Prostate gland (tissue), 2 donors: ENCODE data around the gene AP1M1. TPM values are rescaled to one million over a fixed set of nuclear protein-coding genes. Genes with fewer than 3 reads are reported as not detected.
A peak's percentile ranks its signal among the peaks of the same experiment; 100 is the strongest.

ENCODE experiments used
- DNase-seq: peaks from one replicate; pipeline ENCODE4 v3.0.0-alpha.2; 2019; ENCODE audit warnings: low spot score
- H3K27ac ChIP-seq, 2 donors: fragments of 200-600 bp; sonication (generic); 2 replicates each; pipeline ENCODE4 v1.5.1; 2017 to 2019
- H3K27me3 ChIP-seq: fragments of 200-600 bp; sonication (generic); replicated peaks from 2 replicates; pipeline ENCODE4 v1.5.1; 2019; ENCODE audit not compliant: insufficient read depth
- H3K36me3 ChIP-seq, 2 donors: fragments of 200-600 bp; sonication (generic); 1 replicate in 1 of 2; 2 replicates in 1 of 2; pipeline versions ENCODE4 v1.5.1 to v1.8.1; 2017 to 2019
- H3K4me1 ChIP-seq: fragments of 200-600 bp; sonication (generic); replicated peaks from 2 replicates; pipeline ENCODE4 v1.5.1; 2019
- H3K4me3 ChIP-seq, 2 donors: fragments of 200-600 bp; sonication (generic); 2 replicates each; pipeline ENCODE4 v1.5.1; 2017 to 2019
- H3K9me3 ChIP-seq: fragments of 200-600 bp; sonication (generic); 2 replicates; pipeline ENCODE4 v1.5.1; 2017
- CTCF ChIP-seq, 4 experiments: fragments of 200-600 bp in 2 of 4; fragments of 450-650 bp in 2 of 4; sonication (generic) in 2 of 4; IDR thresholded peaks; 1 replicate in 3 of 4; 2 replicates in 1 of 4; pipeline ENCODE4 v1.5.1; 2016 to 2019; ENCODE audit warnings: antibody characterized with exemption in 4 of 4, mild to moderate bottlenecking in 2 of 4, moderate library complexity in 2 of 4
- POLR2A ChIP-seq: fragments of 450-650 bp; IDR thresholded peaks from one replicate; pipeline ENCODE4 v1.6.1; 2016; ENCODE audit warnings: antibody characterized with exemption, mild to moderate bottlenecking
- POLR2AphosphoS5 ChIP-seq: sonication (generic); formaldehyde crosslinking; IDR thresholded peaks from one replicate; pipeline ENCODE4 v1.6.1; 2017; ENCODE audit warnings: antibody characterized with exemption
- WGBS: methylation state at CpG from one replicate; pipeline ENCODE4 v1.1.5; 2018; 5-methylcytosine and 5-hydroxymethylcytosine counted together
- intact Hi-C: fragments of 100-400 bp; cut with DNase I; formaldehyde crosslinking; loops from one replicate; pipeline ENCODE4 v1.14.2; 2022
- total RNA-seq, 2 donors: library from RNA; depleted of rRNA; stranded (reverse); fragments of >200 nt; gene quantifications; one replicate each; pipeline ENCODE4 v1.1.0, GENCODE V29; 2016

AP1M1 gene
- total RNA-seq, 2 donors from 2014 or later, result 45.9 to 130 TPM

GRCh38 chr19:16190198-16190597, 7.5 kb upstream of the AP1M1 start:
- no peak overlapping the region for H3K4me3 ChIP-seq
- H3K4me1 ChIP-seq, result peaks cover 5% of the 10 kb centered on the region
- H3K9me3 ChIP-seq, result no peaks in the 10 kb centered on the region
- TF ChIP-seq POLR2AphosphoS5 (no peak), POLR2A (no peak), CTCF (IDR thresholded peaks at IDR 0.05) (no peak)
- intact Hi-C loops, result no loop called here
- no peaks in the 10 kb centered on the region for H3K27me3 ChIP-seq
- peaks cover 5 to 15% of the 10 kb centered on the region in 2 donors for H3K36me3 ChIP-seq
- no peak for DNase-seq
- 87% methylated on average over 6 of the region's 6 CpGs for WGBS
- no peak overlapping the region for H3K27ac ChIP-seq

GRCh38 chr19:16190736-16191135, 7.0 kb upstream of the AP1M1 start:
- intact Hi-C loops, result no loop called here
- Histone ChIP-seq H3K4me3 (no peak overlapping the region), H3K9me3 (no peaks in the 10 kb centered on the region), H3K27me3 (no peaks in the 10 kb centered on the region), H3K4me1 (peaks cover 5% of the 10 kb centered on the region), H3K36me3 (peaks cover 5 to 15% of the 10 kb centered on the region in 2 donors), H3K27ac (no peak overlapping the region)
- WGBS, result 90% methylated on average over 10 of the region's 10 CpGs
- TF ChIP-seq CTCF (IDR thresholded peaks at IDR 0.05) (no peak), POLR2AphosphoS5 (no peak), POLR2A (no peak)
- DNase-seq, result no peak

- H3K9me3 ChIP-seq, result no peaks in the 10 kb centered on the region
- 78% methylated on average over 16 of the region's 16 CpGs for WGBS
- H3K4me3 ChIP-seq, result no peak overlapping the region
- DNase-seq, result no peak
- peaks cover 5 to 15% of the 10 kb centered on the region in 2 donors for H3K36me3 ChIP-seq
- no peak overlapping the region for H3K27ac ChIP-seq
- intact Hi-C loops, result no loop called here
- no peak for TF ChIP-seq POLR2A
- TF ChIP-seq POLR2AphosphoS5, result no peak
- TF ChIP-seq CTCF (IDR thresholded peaks at IDR 0.05), result no peak
- no peaks in the 10 kb centered on the region for H3K27me3 ChIP-seq
- peaks cover 5% of the 10 kb centered on the region for H3K4me1 ChIP-seq
These were observed 6.3 kb upstream of the AP1M1 start for GRCh38 chr19:16191216-16191908.

- TF ChIP-seq POLR2AphosphoS5 (no peak), CTCF (IDR thresholded peaks at IDR 0.05) (no peak), POLR2A (no peak)
- Histone ChIP-seq H3K27ac (no peak overlapping the region), H3K4me1 (peaks cover 2% of the 10 kb centered on the region), H3K36me3 (peaks cover 5 to 15% of the 10 kb centered on the region in 2 donors), H3K9me3 (no peaks in the 10 kb centered on the region), H3K4me3 (no peak overlapping the region), H3K27me3 (no peaks in the 10 kb centered on the region)
- no peak for DNase-seq
- intact Hi-C loops, result no loop called here
- 82% methylated on average over 10 of the region's 10 CpGs for WGBS
These were observed 4.2 kb upstream of the AP1M1 start for GRCh38 chr19:16193466-16193865.

- WGBS, result 28% methylated on average over 2 of the region's 2 CpGs
- no peaks in the 10 kb centered on the region for H3K9me3 ChIP-seq
- DNase-seq, result no peak
- H3K27me3 ChIP-seq, result no peaks in the 10 kb centered on the region
- TF ChIP-seq POLR2AphosphoS5, result no peak
- intact Hi-C loops, result no loop called here
- peaks cover 16% of the 10 kb centered on the region for H3K4me1 ChIP-seq
- peak overlapping the region in 1 of 2 donors; percentile 50 for H3K27ac ChIP-seq
- no peaks in the 10 kb centered on the region for H3K36me3 ChIP-seq
- H3K4me3 ChIP-seq, result peak overlapping the region; percentile 77 to 81
These were observed 506 bp upstream of the AP1M1 start for GRCh38 chr19:16197188-16197621.
